Measurements from ENCODE around the gene NAP1L4. TPM values are rescaled to one million over a fixed set of nuclear protein-coding genes. Genes with fewer than 3 reads are reported as not detected.

The NAP1L4 gene
- total RNA-seq, 1 experiment from 2014 or later, result 212 TPM

- Histone ChIP-seq H2BK12ac (ENCODE audit: insufficient read length, low read depth, low read length) (no peak overlapping the region), H3K23me2 (ENCODE audit: insufficient read length, low read depth, low read length, poor library complexity, severe bottlenecking) (peaks cover 10% of the 10 kb centered on the region), H3K79me1 (ENCODE audit: insufficient read depth, low read depth, low read length, poor library complexity, severe bottlenecking) (no peaks in the 10 kb centered on the region), H3K23ac (ENCODE audit: insufficient read length, low read depth, low read length) (no peak overlapping the region), H3K9ac (ENCODE audit: extremely low read depth, insufficient read length, low read length) (no peak overlapping the region), H3K9me3 (ENCODE audit: control insufficient read depth, low read depth, low read length) (no peaks in the 10 kb centered on the region), H4K91ac (ENCODE audit: insufficient read length, low read depth, low read length) (no peak overlapping the region), H3K4ac (ENCODE audit: low read depth, low read length) (no peak overlapping the region), H3K56ac (ENCODE audit: insufficient read length, low read depth, low read length) (no peak overlapping the region), H2BK5ac (ENCODE audit: insufficient read length, low read length) (no peak overlapping the region), H3K14ac (ENCODE audit: insufficient read depth, low read length) (peak overlapping the region; percentile 31; the same call in 1 of the 2 replicates), H4K8ac (replicated peaks; ENCODE audit: insufficient read length, low read depth, low read length) (no peak overlapping the region), H2AFZ (ENCODE audit: low read length) (no peak overlapping the region), H2AK5ac (ENCODE audit: insufficient read length, low read length) (no peak overlapping the region), H3K4me1 (ENCODE audit: insufficient read depth, low read length) (no peaks in the 10 kb centered on the region), H3K18ac (ENCODE audit: insufficient read length, low read depth, low read length) (no peak overlapping the region), H3K4me2 (ENCODE audit: insufficient read depth, insufficient read length, low read length) (peak overlapping the region; percentile 66), H4K20me1 (ENCODE audit: control insufficient read depth, insufficient read depth, insufficient read length) (no peaks in the 10 kb centered on the region), H2BK20ac (ENCODE audit: low read depth, low read length, poor library complexity, severe bottlenecking) (no peak overlapping the region), H3K79me2 (ENCODE audit: insufficient read depth, low read length) (no peaks in the 10 kb centered on the region), H3K27me3 (ENCODE audit: insufficient read depth, low read length) (peaks cover 18% of the 10 kb centered on the region; the same call in 1 of the 2 replicates), H3T11ph (ENCODE audit: low read length) (no peak overlapping the region), H2BK15ac (ENCODE audit: low read depth, low read length) (no peak overlapping the region), H3K27ac (ENCODE audit: insufficient read length, low read depth, low read length) (no peak overlapping the region), H2BK120ac (ENCODE audit: low read depth, low read length, poor library complexity, severe bottlenecking) (no peak overlapping the region), H4K5ac (ENCODE audit: insufficient read length, low read depth, low read length) (no peak overlapping the region)
- Mint-ChIP-seq H3K4me3 (peak overlapping the region; percentile 79 to 80), H3K27ac (no peak overlapping the region), H3K27me3 (ENCODE audit: low read depth) (peaks cover 37% of the 10 kb centered on the region), H3K36me3 (ENCODE audit: insufficient read depth in 1 of 3, low read depth in 3 of 3) (peaks cover 0 to 5% (median 0%) of the 10 kb centered on the region in 3 experiments; a peak in 1 of 7 replicates), H3K9me3 (peaks cover 0 to 2% of the 10 kb centered on the region in 2 experiments; a peak in 3 of 5 replicates), H3K4me1 (peaks cover 6 to 8% of the 10 kb centered on the region in 2 experiments)
- no peak for TF ChIP-seq CTCF (conservative IDR thresholded peaks at IDR 0.05)
- no peak for DNase-seq
- WGBS (ENCODE audit: extremely low coverage, insufficient read length, low lambda C conversion rate), result no CpG with 5 or more reads among the region's 48 CpGs
Measured at GRCh38 chr11:2929531-2929949, 62.6 kb downstream of the NAP1L4 start.

All from H9 (cell line).